ENCODE measurements around the gene CSRNP3.

DNA sequence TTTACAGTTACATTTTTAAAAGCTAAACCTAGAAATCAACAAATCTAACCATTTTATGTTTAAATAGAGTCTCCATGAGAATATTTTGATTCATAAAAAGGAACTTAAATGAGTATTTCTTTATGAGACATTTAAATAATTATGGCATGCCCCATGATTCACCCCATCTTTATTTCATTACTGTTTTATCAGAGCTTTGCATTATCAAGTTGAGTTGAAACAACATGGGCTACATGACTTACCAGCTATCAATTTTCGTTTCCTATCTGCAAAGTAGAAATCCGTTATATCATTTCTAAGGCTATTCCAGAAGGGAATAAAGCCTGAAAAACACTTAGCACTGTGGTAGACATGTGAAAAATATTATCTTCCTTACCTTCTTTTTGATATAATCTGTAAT, 163.1 kb downstream of the CSRNP3 start:
- TF ChIP-seq, protein P1, sequence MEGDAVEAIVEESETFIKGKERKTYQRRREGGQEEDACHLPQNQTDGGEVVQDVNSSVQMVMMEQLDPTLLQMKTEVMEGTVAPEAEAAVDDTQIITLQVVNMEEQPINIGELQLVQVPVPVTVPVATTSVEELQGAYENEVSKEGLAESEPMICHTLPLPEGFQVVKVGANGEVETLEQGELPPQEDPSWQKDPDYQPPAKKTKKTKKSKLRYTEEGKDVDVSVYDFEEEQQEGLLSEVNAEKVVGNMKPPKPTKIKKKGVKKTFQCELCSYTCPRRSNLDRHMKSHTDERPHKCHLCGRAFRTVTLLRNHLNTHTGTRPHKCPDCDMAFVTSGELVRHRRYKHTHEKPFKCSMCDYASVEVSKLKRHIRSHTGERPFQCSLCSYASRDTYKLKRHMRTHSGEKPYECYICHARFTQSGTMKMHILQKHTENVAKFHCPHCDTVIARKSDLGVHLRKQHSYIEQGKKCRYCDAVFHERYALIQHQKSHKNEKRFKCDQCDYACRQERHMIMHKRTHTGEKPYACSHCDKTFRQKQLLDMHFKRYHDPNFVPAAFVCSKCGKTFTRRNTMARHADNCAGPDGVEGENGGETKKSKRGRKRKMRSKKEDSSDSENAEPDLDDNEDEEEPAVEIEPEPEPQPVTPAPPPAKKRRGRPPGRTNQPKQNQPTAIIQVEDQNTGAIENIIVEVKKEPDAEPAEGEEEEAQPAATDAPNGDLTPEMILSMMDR (IDR thresholded peaks at IDR 0.05): no peak
- TF ChIP-seq, protein P2, sequence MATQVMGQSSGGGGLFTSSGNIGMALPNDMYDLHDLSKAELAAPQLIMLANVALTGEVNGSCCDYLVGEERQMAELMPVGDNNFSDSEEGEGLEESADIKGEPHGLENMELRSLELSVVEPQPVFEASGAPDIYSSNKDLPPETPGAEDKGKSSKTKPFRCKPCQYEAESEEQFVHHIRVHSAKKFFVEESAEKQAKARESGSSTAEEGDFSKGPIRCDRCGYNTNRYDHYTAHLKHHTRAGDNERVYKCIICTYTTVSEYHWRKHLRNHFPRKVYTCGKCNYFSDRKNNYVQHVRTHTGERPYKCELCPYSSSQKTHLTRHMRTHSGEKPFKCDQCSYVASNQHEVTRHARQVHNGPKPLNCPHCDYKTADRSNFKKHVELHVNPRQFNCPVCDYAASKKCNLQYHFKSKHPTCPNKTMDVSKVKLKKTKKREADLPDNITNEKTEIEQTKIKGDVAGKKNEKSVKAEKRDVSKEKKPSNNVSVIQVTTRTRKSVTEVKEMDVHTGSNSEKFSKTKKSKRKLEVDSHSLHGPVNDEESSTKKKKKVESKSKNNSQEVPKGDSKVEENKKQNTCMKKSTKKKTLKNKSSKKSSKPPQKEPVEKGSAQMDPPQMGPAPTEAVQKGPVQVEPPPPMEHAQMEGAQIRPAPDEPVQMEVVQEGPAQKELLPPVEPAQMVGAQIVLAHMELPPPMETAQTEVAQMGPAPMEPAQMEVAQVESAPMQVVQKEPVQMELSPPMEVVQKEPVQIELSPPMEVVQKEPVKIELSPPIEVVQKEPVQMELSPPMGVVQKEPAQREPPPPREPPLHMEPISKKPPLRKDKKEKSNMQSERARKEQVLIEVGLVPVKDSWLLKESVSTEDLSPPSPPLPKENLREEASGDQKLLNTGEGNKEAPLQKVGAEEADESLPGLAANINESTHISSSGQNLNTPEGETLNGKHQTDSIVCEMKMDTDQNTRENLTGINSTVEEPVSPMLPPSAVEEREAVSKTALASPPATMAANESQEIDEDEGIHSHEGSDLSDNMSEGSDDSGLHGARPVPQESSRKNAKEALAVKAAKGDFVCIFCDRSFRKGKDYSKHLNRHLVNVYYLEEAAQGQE (IDR thresholded peaks at IDR 0.05; ENCODE audit: insufficient read depth in 1 of 2, low read depth in 2 of 2, low read length in 1 of 2): no peak
- TF ChIP-seq POLR2AphosphoS5 (IDR thresholded peaks at IDR 0.05; ENCODE audit: low read depth, low read length): no peak

Measured in Panc1 (cell line).